Parathyroid adenoma (tissue), 2 donors: Measurements from ENCODE around the gene SPECC1L.
A peak's percentile ranks its signal among the peaks of the same experiment; 100 is the strongest.
"Not testable (repeated sequence)": the region's sequence is repeated elsewhere in the genome, so short reads cannot be mapped to it uniquely, and the experiment has no call there.

ENCODE experiments used
- H2AFZ ChIP-seq: fragments of 300-600 bp; sonication (generic); one replicate; pipeline ENCODE4 v1.7.0; 2017; ENCODE audit warnings: antibody characterized with exemption, mild to moderate bottlenecking
- H3K27ac ChIP-seq: fragments of 300-600 bp; sonication (generic); one replicate; pipeline ENCODE4 v1.7.0; 2017
- H3K27me3 ChIP-seq: fragments of 300-600 bp; sonication (generic); one replicate; pipeline ENCODE4 v1.7.0; 2017; ENCODE audit warnings: low read length; ENCODE audit not compliant: control insufficient read depth, insufficient read depth
- H3K36me3 ChIP-seq: fragments of 300-600 bp; sonication (generic); one replicate; pipeline ENCODE4 v1.7.0; 2017; ENCODE audit warnings: low read length; ENCODE audit not compliant: control insufficient read depth, insufficient read depth
- H3K4me1 ChIP-seq: fragments of 300-600 bp; sonication (generic); one replicate; pipeline ENCODE4 v1.7.0; 2017; ENCODE audit warnings: control low read depth
- H3K4me2 ChIP-seq: fragments of 300-600 bp; sonication (generic); one replicate; pipeline ENCODE4 v1.7.0; 2017; ENCODE audit warnings: low read length
- H3K4me3 ChIP-seq: fragments of 300-600 bp; sonication (generic); one replicate; pipeline ENCODE4 v1.7.0; 2017; ENCODE audit warnings: low read depth, low read length
- H3K79me2 ChIP-seq: fragments of 300-600 bp; sonication (generic); one replicate; pipeline ENCODE4 v1.7.0; 2017; ENCODE audit warnings: control low read depth
- H3K9ac ChIP-seq: fragments of 300-600 bp; sonication (generic); one replicate; pipeline ENCODE4 v1.7.0; 2017; ENCODE audit warnings: mild to moderate bottlenecking
- H3K9me3 ChIP-seq: fragments of 300-600 bp; sonication (generic); one replicate; pipeline ENCODE4 v1.7.0; 2017; ENCODE audit warnings: low read length; ENCODE audit not compliant: control insufficient read depth
- CTCF ChIP-seq: fragments of 300-600 bp; sonication (generic); IDR thresholded peaks from one replicate; pipeline ENCODE4 v1.7.0; 2017; ENCODE audit warnings: antibody characterized with exemption, mild to moderate bottlenecking
- donor health status: primary hyperparathyroidism.

SPECC1L gene

GRCh38 chr22:24265734-24266133 is 4.9 kb upstream of the SPECC1L start:
- no peak overlapping the region for H3K4me3 ChIP-seq
- H3K36me3 ChIP-seq: no peaks in the 10 kb centered on the region

GRCh38 chr22:24266495-24266894 is 4.1 kb upstream of the SPECC1L start:
- not testable (repeated sequence) for H3K27me3 ChIP-seq, H3K4me2 ChIP-seq, H2AFZ ChIP-seq, H3K4me1 ChIP-seq, H3K9me3 ChIP-seq, H3K36me3 ChIP-seq, H3K27ac ChIP-seq, H3K79me2 ChIP-seq, H3K9ac ChIP-seq, H3K4me3 ChIP-seq

More at GRCh38 chr22:24265734-24266133, 4.9 kb upstream of the SPECC1L start:
- H2AFZ ChIP-seq: no peak overlapping the region
- H3K27ac ChIP-seq: no peak overlapping the region
- no peak overlapping the region for H3K4me2 ChIP-seq
- H3K4me1 ChIP-seq: no peaks in the 10 kb centered on the region
- no peak for TF ChIP-seq CTCF
- no peaks in the 10 kb centered on the region for H3K79me2 ChIP-seq
- no peaks in the 10 kb centered on the region for H3K27me3 ChIP-seq
- H3K9me3 ChIP-seq: no peaks in the 10 kb centered on the region
- H3K9ac ChIP-seq: no peak overlapping the region

GRCh38 chr22:24271386-24271854 is 789 bp downstream of the SPECC1L start:
- Histone ChIP-seq H3K4me2 (peak overlapping the region; percentile 90), H3K79me2 (peaks cover 4% of the 10 kb centered on the region), H3K4me3 (peak overlapping the region; percentile 96), H3K9ac (no peak overlapping the region), H3K9me3 (no peaks in the 10 kb centered on the region), H3K4me1 (no peaks in the 10 kb centered on the region), H3K27me3 (no peaks in the 10 kb centered on the region), H3K36me3 (no peaks in the 10 kb centered on the region), H2AFZ (peak overlapping the region; percentile 92), H3K27ac (peak overlapping the region; percentile 69)
- TF ChIP-seq CTCF: no peak

GRCh38 chr22:24273031-24273430 is 2.4 kb downstream of the SPECC1L start:
- not testable (repeated sequence) for H3K9ac ChIP-seq, H3K36me3 ChIP-seq, H3K4me3 ChIP-seq, H3K4me2 ChIP-seq, H3K4me1 ChIP-seq, H2AFZ ChIP-seq, H3K9me3 ChIP-seq, H3K27ac ChIP-seq, H3K79me2 ChIP-seq, H3K27me3 ChIP-seq

GRCh38 chr22:24273906-24274305 is 3.3 kb downstream of the SPECC1L start:
- H3K27ac ChIP-seq, H3K9me3 ChIP-seq, H2AFZ ChIP-seq, H3K4me3 ChIP-seq, H3K79me2 ChIP-seq, H3K27me3 ChIP-seq, H3K4me1 ChIP-seq, H3K36me3 ChIP-seq, H3K9ac ChIP-seq, H3K4me2 ChIP-seq: not testable (repeated sequence)

GRCh38 chr22:24274696-24275405 is 4.2 kb downstream of the SPECC1L start:
- H3K4me2 ChIP-seq, H3K27ac ChIP-seq, H3K4me3 ChIP-seq: not testable (repeated sequence)

GRCh38 chr22:24280363-24280762 is 9.7 kb downstream of the SPECC1L start:
- H3K27ac ChIP-seq, H3K9ac ChIP-seq, H3K79me2 ChIP-seq, H2AFZ ChIP-seq, H3K4me2 ChIP-seq, H3K4me3 ChIP-seq, H3K27me3 ChIP-seq, H3K36me3 ChIP-seq, H3K4me1 ChIP-seq, H3K9me3 ChIP-seq: not testable (repeated sequence)

More at GRCh38 chr22:24274696-24275405, 4.2 kb downstream of the SPECC1L start:
- H3K9ac ChIP-seq, H3K4me1 ChIP-seq, H3K9me3 ChIP-seq, H2AFZ ChIP-seq, H3K36me3 ChIP-seq, H3K27me3 ChIP-seq, H3K79me2 ChIP-seq: not testable (repeated sequence)
